ENCODE results near the gene WDR54. TPM values are rescaled to one million over a fixed set of nuclear protein-coding genes. Genes with fewer than 3 reads are reported as not detected.

WDR54 gene
- polyA plus RNA-seq, 1 of the 3 experiments (the other 2 are of a cell fraction), result 61.6 TPM

DNA sequence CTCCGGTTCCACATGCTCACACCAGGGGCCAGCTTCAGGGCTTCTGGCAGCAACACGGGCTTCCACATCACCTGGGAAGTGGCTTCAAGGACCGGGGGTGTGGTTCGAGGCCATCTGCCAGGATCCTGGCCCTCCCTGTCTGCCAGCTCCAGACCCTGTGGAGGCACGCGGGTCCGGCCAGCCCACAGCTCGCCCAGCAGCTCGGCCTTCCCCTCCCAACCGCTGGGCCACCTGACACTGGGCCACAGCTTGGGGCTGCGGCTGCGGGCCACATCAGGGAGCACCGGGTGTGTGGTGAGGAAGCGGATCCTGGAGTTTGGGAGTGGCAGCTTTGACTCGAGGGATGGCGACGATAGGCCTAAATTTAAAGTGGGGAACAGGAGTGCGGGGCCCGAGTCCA, 7.1 kb upstream of the WDR54 start:
- no peak overlapping the region for H3K9ac ChIP-seq
- H3K36me3 ChIP-seq (replicated peaks in 1 of 2; ENCODE audit: control insufficient read depth in 1 of 2, insufficient read depth in 2 of 2, low read length in 1 of 2), result no peaks in the 10 kb centered on the region
- H4K20me1 ChIP-seq (ENCODE audit: insufficient read depth), result no peaks in the 10 kb centered on the region
- no peak overlapping the region for H3K4me3 ChIP-seq (ENCODE audit: low read depth in 2 of 2, low read length in 1 of 2)
- DNase-seq, result no peak
- H3K27ac ChIP-seq (ENCODE audit: low read depth in 2 of 2, low read length in 1 of 2), result no peak overlapping the region
- H3K4me2 ChIP-seq, result no peak overlapping the region
- H2AFZ ChIP-seq (ENCODE audit: low read depth), result no peak overlapping the region
- no peaks in the 10 kb centered on the region for H3K79me2 ChIP-seq (ENCODE audit: insufficient read depth)
- CTCF ChIA-PET, result interaction anchor here (1.2 to 3.9 kb wide), 2 partner anchors 14 to 22 kb away, joined by 4 to 18 read pairs; no protein-coding TSS in a partner anchor
- H3F3A ChIP-seq (replicated peaks; ENCODE audit: insufficient read depth), result no peaks in the 10 kb centered on the region
- no peaks in the 10 kb centered on the region for H3K9me3 ChIP-seq
- TF ChIP-seq TEAD4 (IDR thresholded peaks at IDR 0.05; ENCODE audit: borderline replicate concordance, insufficient read depth) (no peak), RAD21 (IDR thresholded peaks at IDR 0.05; ENCODE audit: low read length) (no peak), FOSL2 (IDR thresholded peaks at IDR 0.05; ENCODE audit: borderline replicate concordance, low read depth) (no peak), FOXM1 (IDR thresholded peaks at IDR 0.05; ENCODE audit: low read depth) (no peak), MEF2A (IDR thresholded peaks at IDR 0.05; ENCODE audit: borderline replicate concordance, low read depth) (no peak), CHD2 (IDR thresholded peaks at IDR 0.05; ENCODE audit: low read length, partially characterized antibody) (no peak), EZH2phosphoT487 (IDR thresholded peaks at IDR 0.05; ENCODE audit: borderline replicate concordance, low read depth) (no peak)
- TF ChIP-seq, protein P1, sequence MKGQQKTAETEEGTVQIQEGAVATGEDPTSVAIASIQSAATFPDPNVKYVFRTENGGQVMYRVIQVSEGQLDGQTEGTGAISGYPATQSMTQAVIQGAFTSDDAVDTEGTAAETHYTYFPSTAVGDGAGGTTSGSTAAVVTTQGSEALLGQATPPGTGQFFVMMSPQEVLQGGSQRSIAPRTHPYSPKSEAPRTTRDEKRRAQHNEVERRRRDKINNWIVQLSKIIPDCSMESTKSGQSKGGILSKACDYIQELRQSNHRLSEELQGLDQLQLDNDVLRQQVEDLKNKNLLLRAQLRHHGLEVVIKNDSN (IDR thresholded peaks at IDR 0.05; ENCODE audit: borderline replicate concordance, low read depth), result no peak
- WGBS (ENCODE audit: low lambda C conversion rate), result 95% methylated on average over 8 of the region's 19 CpGs
- H3K4me1 ChIP-seq (ENCODE audit: control insufficient read depth in 1 of 2, insufficient read depth in 2 of 2, low read depth in 1 of 2, low read length in 1 of 2), result peaks cover 0 to 2% of the 10 kb centered on the region in 2 experiments; a peak in 1 of 4 replicates
- POLR2A ChIA-PET, result no interaction called here
- no peaks in the 10 kb centered on the region for H3K9me2 ChIP-seq
- H3K27me3 ChIP-seq (ENCODE audit: insufficient read depth), result no peaks in the 10 kb centered on the region

DNA sequence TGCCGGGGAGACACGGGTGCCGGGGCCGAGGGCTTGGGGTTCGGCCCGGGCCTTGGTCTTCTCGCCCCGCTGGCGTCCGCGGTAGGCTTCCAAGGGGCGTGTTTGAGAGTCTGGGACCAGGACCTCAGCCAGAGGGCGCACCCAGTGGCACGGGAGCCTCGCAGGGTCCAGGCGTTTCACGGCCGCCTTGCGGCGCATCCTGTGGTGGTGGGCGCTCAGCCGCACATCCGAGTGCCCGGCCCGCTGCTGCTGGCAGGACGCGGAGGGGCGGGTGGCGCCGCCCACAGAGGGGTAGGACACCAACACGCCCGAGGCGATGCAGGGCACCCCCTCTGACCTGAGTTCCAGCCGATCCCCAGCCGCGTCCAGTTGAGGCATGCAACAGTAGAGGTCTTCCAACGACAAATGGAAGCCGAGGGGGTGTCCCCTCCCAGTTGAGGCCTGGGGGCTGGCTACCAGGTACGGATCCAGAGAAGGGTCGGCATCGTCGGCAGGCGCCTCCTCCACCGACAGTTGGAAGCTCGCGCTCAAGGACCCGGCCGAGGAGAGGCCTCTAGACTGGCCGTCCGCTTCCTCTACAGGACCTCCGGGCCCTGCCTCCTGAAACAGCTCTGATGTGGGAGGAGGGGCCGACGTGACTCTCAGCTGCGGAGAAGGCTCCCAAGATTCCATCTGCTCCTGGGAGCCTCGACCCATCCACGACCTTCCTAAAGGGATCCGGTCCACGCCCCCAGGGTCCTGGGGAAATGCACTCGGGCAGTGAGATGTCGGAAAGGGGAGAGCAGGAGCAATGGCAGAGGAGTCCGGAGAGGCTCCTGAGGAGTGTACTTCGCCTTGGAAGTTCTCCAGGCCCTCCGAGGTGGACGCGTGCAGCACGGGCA, 6.4 kb upstream of the WDR54 start:
- WGBS (ENCODE audit: low lambda C conversion rate), result 88% methylated on average over 47 of the region's 66 CpGs
- Histone ChIP-seq H3K27me3 (ENCODE audit: insufficient read depth) (no peaks in the 10 kb centered on the region), H3K9me2 (no peaks in the 10 kb centered on the region), H3K27ac (ENCODE audit: low read depth in 2 of 2, low read length in 1 of 2) (no peak overlapping the region), H3K36me3 (replicated peaks in 1 of 2; ENCODE audit: control insufficient read depth in 1 of 2, insufficient read depth in 2 of 2, low read length in 1 of 2) (no peaks in the 10 kb centered on the region), H3F3A (replicated peaks; ENCODE audit: insufficient read depth) (no peaks in the 10 kb centered on the region), H3K4me2 (no peak overlapping the region), H2AFZ (ENCODE audit: low read depth) (no peak overlapping the region), H3K9ac (no peak overlapping the region), H3K79me2 (ENCODE audit: insufficient read depth) (no peaks in the 10 kb centered on the region), H3K4me3 (ENCODE audit: low read depth in 2 of 2, low read length in 1 of 2) (no peak overlapping the region), H4K20me1 (ENCODE audit: insufficient read depth) (no peaks in the 10 kb centered on the region), H3K4me1 (ENCODE audit: control insufficient read depth in 1 of 2, insufficient read depth in 2 of 2, low read depth in 1 of 2, low read length in 1 of 2) (peaks cover 0 to 2% of the 10 kb centered on the region in 2 experiments; a peak in 1 of 4 replicates), H3K9me3 (no peaks in the 10 kb centered on the region)
- CTCF ChIA-PET, result interaction anchor here (1.2 to 3.9 kb wide), 2 partner anchors 14 to 23 kb away, joined by 4 to 18 read pairs; no protein-coding TSS in a partner anchor
- peak; percentile 28 for DNase-seq
- POLR2A ChIA-PET, result no interaction called here
- TF ChIP-seq, protein P2, sequence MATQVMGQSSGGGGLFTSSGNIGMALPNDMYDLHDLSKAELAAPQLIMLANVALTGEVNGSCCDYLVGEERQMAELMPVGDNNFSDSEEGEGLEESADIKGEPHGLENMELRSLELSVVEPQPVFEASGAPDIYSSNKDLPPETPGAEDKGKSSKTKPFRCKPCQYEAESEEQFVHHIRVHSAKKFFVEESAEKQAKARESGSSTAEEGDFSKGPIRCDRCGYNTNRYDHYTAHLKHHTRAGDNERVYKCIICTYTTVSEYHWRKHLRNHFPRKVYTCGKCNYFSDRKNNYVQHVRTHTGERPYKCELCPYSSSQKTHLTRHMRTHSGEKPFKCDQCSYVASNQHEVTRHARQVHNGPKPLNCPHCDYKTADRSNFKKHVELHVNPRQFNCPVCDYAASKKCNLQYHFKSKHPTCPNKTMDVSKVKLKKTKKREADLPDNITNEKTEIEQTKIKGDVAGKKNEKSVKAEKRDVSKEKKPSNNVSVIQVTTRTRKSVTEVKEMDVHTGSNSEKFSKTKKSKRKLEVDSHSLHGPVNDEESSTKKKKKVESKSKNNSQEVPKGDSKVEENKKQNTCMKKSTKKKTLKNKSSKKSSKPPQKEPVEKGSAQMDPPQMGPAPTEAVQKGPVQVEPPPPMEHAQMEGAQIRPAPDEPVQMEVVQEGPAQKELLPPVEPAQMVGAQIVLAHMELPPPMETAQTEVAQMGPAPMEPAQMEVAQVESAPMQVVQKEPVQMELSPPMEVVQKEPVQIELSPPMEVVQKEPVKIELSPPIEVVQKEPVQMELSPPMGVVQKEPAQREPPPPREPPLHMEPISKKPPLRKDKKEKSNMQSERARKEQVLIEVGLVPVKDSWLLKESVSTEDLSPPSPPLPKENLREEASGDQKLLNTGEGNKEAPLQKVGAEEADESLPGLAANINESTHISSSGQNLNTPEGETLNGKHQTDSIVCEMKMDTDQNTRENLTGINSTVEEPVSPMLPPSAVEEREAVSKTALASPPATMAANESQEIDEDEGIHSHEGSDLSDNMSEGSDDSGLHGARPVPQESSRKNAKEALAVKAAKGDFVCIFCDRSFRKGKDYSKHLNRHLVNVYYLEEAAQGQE (IDR thresholded peaks at IDR 0.05; ENCODE audit: low read depth, low read length), result no peak
- TF ChIP-seq FOSL2 (IDR thresholded peaks at IDR 0.05; ENCODE audit: borderline replicate concordance, low read depth), result no peak
- TF ChIP-seq, protein P3, sequence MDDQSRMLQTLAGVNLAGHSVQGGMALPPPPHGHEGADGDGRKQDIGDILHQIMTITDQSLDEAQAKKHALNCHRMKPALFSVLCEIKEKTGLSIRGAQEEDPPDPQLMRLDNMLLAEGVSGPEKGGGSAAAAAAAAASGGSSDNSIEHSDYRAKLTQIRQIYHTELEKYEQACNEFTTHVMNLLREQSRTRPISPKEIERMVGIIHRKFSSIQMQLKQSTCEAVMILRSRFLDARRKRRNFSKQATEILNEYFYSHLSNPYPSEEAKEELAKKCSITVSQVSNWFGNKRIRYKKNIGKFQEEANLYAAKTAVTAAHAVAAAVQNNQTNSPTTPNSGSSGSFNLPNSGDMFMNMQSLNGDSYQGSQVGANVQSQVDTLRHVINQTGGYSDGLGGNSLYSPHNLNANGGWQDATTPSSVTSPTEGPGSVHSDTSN (IDR thresholded peaks at IDR 0.05), result no peak
- TF ChIP-seq, protein P4, sequence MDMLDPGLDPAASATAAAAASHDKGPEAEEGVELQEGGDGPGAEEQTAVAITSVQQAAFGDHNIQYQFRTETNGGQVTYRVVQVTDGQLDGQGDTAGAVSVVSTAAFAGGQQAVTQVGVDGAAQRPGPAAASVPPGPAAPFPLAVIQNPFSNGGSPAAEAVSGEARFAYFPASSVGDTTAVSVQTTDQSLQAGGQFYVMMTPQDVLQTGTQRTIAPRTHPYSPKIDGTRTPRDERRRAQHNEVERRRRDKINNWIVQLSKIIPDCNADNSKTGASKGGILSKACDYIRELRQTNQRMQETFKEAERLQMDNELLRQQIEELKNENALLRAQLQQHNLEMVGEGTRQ (IDR thresholded peaks at IDR 0.05; ENCODE audit: borderline replicate concordance, low read depth, low read length), result no peak
- TF ChIP-seq MXI1 (IDR thresholded peaks at IDR 0.05; ENCODE audit: low read depth, low read length), result no peak
- TF ChIP-seq, protein P5, sequence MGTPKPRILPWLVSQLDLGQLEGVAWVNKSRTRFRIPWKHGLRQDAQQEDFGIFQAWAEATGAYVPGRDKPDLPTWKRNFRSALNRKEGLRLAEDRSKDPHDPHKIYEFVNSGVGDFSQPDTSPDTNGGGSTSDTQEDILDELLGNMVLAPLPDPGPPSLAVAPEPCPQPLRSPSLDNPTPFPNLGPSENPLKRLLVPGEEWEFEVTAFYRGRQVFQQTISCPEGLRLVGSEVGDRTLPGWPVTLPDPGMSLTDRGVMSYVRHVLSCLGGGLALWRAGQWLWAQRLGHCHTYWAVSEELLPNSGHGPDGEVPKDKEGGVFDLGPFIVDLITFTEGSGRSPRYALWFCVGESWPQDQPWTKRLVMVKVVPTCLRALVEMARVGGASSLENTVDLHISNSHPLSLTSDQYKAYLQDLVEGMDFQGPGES (IDR thresholded peaks at IDR 0.05; ENCODE audit: low read depth, low read length), result no peak
- TF ChIP-seq, protein P6, sequence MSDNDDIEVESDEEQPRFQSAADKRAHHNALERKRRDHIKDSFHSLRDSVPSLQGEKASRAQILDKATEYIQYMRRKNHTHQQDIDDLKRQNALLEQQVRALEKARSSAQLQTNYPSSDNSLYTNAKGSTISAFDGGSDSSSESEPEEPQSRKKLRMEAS (IDR thresholded peaks at IDR 0.05; ENCODE audit: low read depth), result no peak
